ENCODE data around the gene RNF121. TPM values are rescaled to one million over a fixed set of nuclear protein-coding genes. Genes with fewer than 3 reads are reported as not detected.
A peak's percentile ranks its signal among the peaks of the same experiment; 100 is the strongest.

The RNF121 gene
- total and polyA plus RNA-seq, 2 of the 8 experiments (the other 6 are each of a cell fraction or from before 2014, with no cell fraction given): 39.7 to 51.6 TPM

GRCh38 chr11:72006309-72007088, 77.7 kb downstream of the RNF121 start:
- FAIRE-seq (no peak), DNase-seq (ENCODE audit: low read depth in 1 of 2, low spot score in 2 of 2) (no peak)
- H4K8ac ChIP-seq (ENCODE audit: extremely low read depth, insufficient read depth, low read length): no peak overlapping the region; the same call in 1 of the 2 replicates
- peaks cover 28 to 32% of the 10 kb centered on the region in 2 experiments for H4K20me1 ChIP-seq (replicated peaks in 1 of 2; ENCODE audit: control insufficient read depth in 1 of 2, insufficient read depth in 2 of 2, low read length in 2 of 2)
- no peaks in the 10 kb centered on the region for H3K4me1 ChIP-seq (replicated peaks in 1 of 4; ENCODE audit: control insufficient read depth in 3 of 4, insufficient read depth in 4 of 4, low read length in 3 of 4)
- no peak overlapping the region for H3K4me3 ChIP-seq (ENCODE audit: extremely low read depth in 1 of 4, insufficient read depth in 2 of 4, low read depth in 3 of 4, low read length in 4 of 4)
- no peak overlapping the region for H3K4ac ChIP-seq (replicated peaks; ENCODE audit: insufficient read length, low read depth, low read length)
- TF ChIP-seq POLR2AphosphoS5 (IDR thresholded peaks at IDR 0.05; ENCODE audit: low read depth, low read length) (0 out of 2 replicates have a peak, but pooled peaks have one; percentile 66), SIX5 (IDR thresholded peaks at IDR 0.05; ENCODE audit: low read depth, low read length) (no peak), POLR2A (IDR thresholded peaks at IDR 0.05; ENCODE audit: control extremely low read depth in 1 of 2, low read depth in 2 of 2, low read length in 2 of 2) (peak; percentile 1 to 52)
- no peak overlapping the region for H3K27ac ChIP-seq (ENCODE audit: low read depth, low read length)
- H2BK120ac ChIP-seq (replicated peaks; ENCODE audit: low read depth, low read length): no peak overlapping the region
- no peak overlapping the region for H2BK5ac ChIP-seq (ENCODE audit: low read depth, low read length)
- H2BK12ac ChIP-seq (ENCODE audit: low read depth, low read length): no peak overlapping the region
- no peak overlapping the region for H2AK5ac ChIP-seq (ENCODE audit: low read depth, low read length)
- H3K4me2 ChIP-seq (ENCODE audit: insufficient read depth in 1 of 2, low read depth in 2 of 2, low read length in 2 of 2): no peak overlapping the region
- H3K56ac ChIP-seq (replicated peaks; ENCODE audit: insufficient read length, low read depth, low read length): no peak overlapping the region
- H3K18ac ChIP-seq (ENCODE audit: extremely low read depth, low read length): no peak overlapping the region
- H4K5ac ChIP-seq (ENCODE audit: insufficient read length, low read depth, low read length): no peak overlapping the region
- no peak overlapping the region for H2BK20ac ChIP-seq (ENCODE audit: low read length)
- H4K91ac ChIP-seq (replicated peaks; ENCODE audit: insufficient read length, low read length): no peak overlapping the region
- WGBS, 2 experiments (ENCODE audit: extremely low coverage in 1 of 2, insufficient coverage in 1 of 2, insufficient read length in 1 of 2, insufficient replicate concordance in 2 of 2, low coverage in 1 of 2, low lambda C conversion rate in 2 of 2, missing lambda C conversion rate in 1 of 2): 82% methylated on average over 8 of the region's 8 CpGs; no CpG with 5 or more reads in 1 of the 2 experiments
- no peak overlapping the region for H2BK15ac ChIP-seq (ENCODE audit: low read length)
- POLR2A ChIA-PET (ENCODE audit: partially characterized antibody): interaction anchor here (0.6 to 2.0 kb wide), 5 partner anchors 8 to 86 kb away, joined by 3 to 7 read pairs (median 5); partner anchors contain the start of gene IL18BP
- H3K79me1 ChIP-seq (ENCODE audit: low read depth, low read length): no peaks in the 10 kb centered on the region
- no peaks in the 10 kb centered on the region for H3K79me2 ChIP-seq (ENCODE audit: control insufficient read depth in 1 of 2, insufficient read depth in 2 of 2, low read length in 2 of 2)
- H2AFZ ChIP-seq (ENCODE audit: low read length): no peak overlapping the region
- no peak overlapping the region for H3K14ac ChIP-seq (ENCODE audit: insufficient read length)
- no peaks in the 10 kb centered on the region for H3K9me3 ChIP-seq (ENCODE audit: insufficient read depth in 2 of 2, low read depth in 1 of 2, low read length in 1 of 2)
- no peak overlapping the region for H3K9ac ChIP-seq (replicated peaks in 1 of 4; ENCODE audit: extremely low read depth in 1 of 4, low read depth in 3 of 4, low read length in 3 of 4)
- CTCF ChIA-PET (ENCODE audit: partially characterized antibody): interaction anchor here (0.6 to 3.5 kb wide), 10 partner anchors 8 to 291 kb away, joined by 3 to 17 read pairs (median 4); partner anchors contain the start of gene IL18BP
- no peaks in the 10 kb centered on the region for H3K27me3 ChIP-seq (replicated peaks in 1 of 4; ENCODE audit: control insufficient read depth in 3 of 4, extremely low read depth in 1 of 4, insufficient read depth in 3 of 4, low read length in 3 of 4)
- H3K23ac ChIP-seq (ENCODE audit: insufficient read length): no peak overlapping the region
- peaks cover 44 to 90% (median 68%) of the 10 kb centered on the region in 4 experiments for H3K36me3 ChIP-seq (ENCODE audit: control insufficient read depth in 2 of 4, insufficient read depth in 4 of 4, low read length in 3 of 4)
- H3K23me2 ChIP-seq (ENCODE audit: low read depth, low read length): no peaks in the 10 kb centered on the region

All from H1 (cell line).